HG03575 (cell line): ENCODE data around the gene EPHB1.

Experiments used
- ATAC-seq: cut with Tn5 transposase; IDR thresholded peaks from one replicate; pipeline ENCODE4 v1.9.1; 2021; ENCODE audit not compliant: unreplicated experiment, insufficient number of reproducible peaks, low FRiP score; ENCODE audit errors: extremely low read depth

The EPHB1 gene

DNA sequence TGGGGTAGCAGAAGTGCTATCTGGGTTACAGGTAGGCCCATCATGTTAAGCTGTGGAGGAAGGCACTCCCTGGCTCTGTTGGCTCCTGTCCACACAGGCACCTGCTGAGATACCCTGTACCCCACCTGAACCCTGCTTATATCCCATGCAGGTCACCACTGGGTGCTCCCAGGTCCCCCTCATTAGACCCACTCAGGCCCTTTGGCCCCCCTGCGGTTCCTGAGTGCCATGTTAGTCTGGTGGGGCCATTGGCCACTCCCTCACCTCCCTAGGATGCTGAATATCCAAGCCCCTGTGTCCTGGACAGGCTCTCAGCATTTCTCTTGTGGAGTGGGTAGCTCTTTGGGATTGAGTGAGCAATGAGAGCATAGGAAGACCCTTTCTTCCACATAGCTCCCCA is 128.2 kb downstream of the EPHB1 start:
- no peak for ATAC-seq

DNA sequence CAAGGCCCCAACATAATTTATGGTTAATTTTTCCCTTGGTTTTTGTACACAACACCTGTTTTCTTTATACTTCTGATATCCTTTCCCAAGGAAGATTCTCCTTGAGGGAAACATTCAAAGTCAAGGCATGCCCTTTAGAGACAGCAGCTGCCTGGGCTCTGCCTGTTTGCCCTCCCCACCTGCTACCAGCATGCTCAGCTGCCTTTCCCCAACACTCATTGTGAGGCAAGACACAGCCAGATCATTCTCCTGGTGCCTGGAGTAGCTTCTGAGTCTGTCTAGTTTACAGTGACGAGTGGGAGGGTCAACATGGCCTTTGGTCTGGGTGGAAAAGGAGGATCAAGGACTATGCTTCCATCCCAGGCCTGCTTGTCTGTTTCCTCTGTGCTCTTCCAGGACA is 132.5 kb downstream of the EPHB1 start:
- ATAC-seq = no peak

DNA sequence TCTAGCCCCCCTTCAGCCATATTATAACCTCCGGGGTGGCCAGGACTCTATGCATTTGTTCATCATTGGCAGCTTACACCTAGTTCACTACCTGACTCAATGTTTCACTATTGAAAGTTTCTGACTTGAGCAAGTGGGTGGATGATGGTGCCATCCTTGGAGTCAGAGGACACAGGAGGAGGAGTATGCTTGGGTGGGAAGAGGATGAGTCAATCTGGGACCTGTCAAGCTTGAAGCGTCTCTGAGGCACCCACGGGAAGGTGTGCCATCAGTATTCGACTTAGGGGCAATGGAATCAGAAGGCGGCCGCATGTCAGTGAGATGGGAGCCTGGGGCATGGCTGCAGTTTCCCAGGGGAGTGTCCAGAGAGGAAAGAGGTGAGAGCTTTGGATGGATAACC is 133.3 kb downstream of the EPHB1 start:
- ATAC-seq = no peak

DNA sequence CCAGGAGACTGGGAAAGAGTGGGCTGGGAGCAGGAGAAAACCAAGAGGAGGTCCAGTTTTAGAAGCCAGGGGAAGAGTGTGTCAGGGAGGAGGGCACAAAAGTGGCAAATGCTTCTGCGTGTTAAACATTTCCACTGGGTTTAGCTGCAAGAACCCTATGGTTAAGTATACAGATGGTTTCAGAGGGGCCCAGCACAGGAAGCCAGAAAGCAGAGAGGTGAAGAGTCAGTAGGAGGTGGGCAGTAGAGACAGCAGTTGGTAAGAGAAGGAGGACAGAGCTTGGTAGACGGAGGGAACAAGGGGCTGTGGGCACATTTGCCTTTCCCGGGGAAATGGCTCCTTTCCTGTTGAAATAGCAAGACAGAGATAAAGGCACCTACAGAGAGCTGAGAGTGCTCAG is 133.8 kb downstream of the EPHB1 start:
- ATAC-seq = no peak

DNA sequence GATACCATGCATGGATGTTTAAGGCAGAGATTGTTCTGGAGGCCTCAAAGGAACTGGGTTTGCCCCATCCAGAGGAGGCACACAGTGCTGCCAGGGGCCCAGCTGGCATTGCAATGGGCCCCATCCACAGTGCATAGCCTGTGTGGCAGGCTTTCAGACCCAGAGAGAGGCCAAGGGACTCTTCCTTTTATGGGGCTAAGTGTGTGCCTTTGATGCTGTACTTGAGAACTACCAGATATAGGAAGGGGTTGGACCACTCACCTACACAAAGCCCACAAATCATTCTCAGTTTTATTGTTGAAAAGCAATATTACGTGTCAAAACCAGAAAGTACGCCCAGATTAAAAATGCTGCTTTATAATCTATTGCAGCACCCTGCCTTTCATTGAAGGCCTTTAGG is 134.9 kb downstream of the EPHB1 start:
- no peak for ATAC-seq

DNA sequence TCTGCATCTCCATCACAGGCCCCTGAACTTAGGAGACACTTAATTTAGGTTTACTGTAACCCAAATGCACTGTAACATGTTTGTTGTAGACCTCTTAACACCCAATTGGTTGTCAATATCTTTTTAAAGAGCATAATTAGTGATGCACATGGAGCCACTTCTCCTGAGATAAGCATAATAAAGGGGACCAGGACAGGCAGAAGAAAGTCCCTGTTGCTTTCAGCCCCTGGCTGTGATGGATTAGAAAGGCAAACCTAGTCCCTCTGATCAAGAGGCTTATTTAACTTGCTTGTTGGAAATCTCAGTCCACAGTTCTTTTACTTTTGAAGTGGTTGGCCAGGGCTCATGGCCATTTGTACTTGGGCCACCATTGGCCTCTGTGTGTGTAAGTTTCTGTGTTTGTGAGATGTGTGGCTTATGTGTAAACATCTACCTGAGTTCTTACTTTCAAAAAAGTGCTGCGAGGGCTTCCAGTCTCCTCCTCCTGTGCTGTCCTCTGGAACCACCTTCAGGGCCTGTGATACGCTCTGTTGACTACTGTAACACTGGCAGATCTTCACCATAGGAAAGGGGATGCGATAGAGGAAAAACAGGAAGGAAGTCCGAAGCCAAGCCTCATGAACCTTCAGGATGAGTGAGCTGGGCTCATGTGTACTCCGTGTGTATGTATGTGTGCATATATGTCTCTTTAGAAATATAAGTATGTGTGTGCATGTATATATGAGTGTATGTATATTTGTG is 136.2 kb downstream of the EPHB1 start:
- ATAC-seq = no peak

DNA sequence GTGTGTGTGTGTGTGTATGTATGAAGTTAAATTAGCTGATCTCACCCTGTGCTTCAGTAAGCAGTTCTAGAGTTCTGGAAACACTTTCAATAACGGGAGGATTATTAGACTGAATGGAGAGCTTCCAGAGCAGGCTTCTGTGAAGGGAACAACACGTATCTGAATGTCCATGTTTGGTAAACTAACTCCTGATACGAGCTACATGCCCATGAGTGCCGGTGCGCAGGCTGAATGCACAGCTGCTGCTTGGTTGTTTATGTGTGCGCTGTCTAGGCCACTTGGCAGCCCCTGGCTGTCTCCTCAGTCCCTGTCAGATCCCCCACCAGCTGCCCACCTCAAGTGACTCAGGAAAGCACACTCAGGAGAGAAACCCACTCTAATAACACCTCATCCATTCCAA is 137.0 kb downstream of the EPHB1 start:
- no peak for ATAC-seq

DNA sequence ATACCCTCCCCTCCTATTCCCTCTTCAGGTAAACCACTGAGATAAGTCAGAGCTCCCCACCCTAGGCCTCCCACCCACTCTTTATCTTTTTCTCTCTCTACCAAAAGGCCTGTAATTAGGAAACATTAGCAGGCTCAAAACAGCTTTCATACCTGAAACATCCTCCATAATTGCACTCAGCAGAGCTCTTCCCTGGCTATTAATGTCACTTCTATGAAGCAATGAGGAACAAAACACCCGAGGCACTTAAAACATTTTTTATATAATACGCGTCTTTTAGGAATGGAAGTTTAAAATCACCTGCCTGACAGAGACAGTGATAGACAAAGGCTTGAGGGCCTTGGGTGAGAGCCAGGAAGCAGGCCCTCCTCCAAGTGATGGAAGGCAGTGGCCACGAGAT is 138.9 kb downstream of the EPHB1 start:
- ATAC-seq = no peak

DNA sequence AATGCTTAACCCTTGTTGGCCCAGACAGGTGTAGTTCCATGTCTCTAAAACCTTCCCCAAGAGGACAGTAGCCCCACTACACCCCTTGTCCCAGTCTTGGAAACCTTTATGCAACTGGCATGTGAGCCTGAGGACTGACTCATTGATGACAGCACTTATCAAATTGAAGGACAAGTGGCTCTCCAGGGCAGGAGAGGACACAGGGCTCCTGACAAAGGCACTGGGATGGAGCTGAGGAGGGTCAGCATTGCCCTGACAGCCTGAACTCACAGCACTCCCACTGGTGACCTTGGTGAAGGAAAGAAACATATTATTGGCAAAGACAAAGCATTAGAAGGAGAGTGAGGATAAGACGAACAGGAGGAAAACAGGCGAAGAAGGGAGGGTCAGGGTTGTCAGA is 139.9 kb downstream of the EPHB1 start:
- ATAC-seq = no peak

DNA sequence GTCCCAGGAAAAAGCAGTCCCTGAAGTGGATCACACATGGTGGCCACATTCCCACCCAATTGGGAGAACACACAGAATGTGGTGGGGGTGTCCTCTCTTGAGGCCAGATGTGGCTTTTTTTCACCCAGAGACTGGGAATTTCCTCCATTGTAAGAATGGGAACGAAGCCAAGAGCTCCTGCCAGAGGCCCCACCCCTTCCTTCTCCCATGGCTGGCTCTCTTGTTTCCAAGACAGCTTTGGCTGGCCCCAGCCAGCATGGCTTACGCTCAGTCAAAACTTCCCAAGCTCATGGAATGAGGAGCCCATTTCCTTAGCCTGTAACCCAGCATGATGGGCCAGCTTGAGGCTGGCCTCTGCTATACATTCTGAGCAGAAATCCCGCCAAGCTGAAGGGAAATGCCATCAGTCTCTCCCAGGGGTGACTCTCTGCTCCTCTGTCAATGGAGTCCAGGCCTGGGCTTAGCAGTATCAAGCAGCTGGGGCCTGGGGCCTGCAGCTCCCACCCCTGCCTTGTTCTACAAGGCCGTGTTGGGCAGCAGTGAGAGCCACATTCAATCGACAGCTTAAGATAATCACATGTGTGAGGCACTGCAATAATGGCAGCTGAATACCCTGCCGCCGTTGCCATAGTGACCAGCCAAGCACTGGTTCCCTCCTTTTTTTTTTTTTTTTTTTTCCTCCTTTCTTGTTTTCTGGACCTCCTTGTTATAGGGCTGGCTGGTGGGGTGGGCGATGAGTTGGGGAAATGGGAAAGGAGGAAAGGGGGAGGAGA is 142.4 kb downstream of the EPHB1 start:
- no peak for ATAC-seq

DNA sequence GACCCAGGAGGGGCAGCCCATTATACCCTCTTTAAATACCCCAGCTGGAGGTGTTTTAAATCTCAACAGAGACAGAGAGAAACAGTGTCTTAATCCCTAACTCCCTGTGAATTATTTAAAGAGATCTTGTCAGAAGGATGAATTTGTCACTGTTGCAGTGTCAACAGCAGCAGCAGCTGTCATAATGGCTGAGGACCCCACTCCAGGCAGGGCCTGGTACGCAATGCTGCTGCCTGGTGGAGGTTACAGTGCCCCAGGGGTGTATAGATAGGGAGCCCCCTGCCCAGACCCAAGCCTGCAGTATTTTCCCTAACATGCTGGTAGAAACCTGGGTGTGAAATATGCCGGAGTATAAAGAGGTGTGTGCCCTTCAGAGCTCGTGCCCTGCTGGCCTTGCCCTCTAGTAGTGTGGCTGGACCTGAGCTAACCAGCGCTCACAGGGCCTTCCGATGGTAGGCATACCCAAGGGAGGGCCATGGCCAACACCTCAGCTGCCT is 143.0 kb downstream of the EPHB1 start:
- no peak for ATAC-seq

DNA sequence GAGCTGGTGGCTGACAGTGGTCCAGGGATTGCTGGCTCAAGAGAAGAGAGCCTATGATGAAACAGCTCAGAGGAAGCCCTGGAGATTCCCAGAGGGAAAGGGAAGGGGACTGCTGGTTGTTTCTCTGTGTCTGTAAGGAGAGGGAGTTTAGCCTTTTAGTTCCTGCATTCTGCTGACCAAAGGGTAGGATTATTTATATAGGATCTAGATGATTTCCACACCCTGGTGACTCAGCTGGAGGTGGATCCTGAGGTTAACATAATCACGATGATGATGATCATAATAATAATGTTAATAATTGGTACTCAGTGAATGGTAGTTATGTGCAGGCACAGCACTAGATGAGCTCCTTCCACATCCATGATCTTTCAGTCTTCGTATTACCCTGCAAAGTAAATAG is 144.9 kb downstream of the EPHB1 start:
- ATAC-seq = no peak

DNA sequence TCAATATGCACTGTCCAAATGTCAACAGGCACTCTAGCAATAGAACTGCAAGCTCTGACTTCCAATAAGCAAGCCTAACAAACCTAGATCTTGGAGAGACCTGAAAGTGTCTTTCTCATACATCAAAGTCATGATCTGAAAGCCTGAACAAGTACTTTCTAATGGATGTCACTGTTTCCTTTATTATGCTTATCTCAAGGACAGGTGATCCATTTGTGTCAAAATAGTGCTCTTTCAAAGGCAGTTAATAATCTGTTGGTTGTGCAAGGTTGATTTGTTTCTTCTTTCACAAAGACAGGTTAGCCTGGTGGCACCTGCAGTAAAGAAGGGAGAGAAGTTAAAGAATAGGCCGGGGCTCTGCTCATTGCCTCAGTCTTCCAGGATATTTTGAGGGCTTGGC is 146.8 kb downstream of the EPHB1 start:
- ATAC-seq = no peak

DNA sequence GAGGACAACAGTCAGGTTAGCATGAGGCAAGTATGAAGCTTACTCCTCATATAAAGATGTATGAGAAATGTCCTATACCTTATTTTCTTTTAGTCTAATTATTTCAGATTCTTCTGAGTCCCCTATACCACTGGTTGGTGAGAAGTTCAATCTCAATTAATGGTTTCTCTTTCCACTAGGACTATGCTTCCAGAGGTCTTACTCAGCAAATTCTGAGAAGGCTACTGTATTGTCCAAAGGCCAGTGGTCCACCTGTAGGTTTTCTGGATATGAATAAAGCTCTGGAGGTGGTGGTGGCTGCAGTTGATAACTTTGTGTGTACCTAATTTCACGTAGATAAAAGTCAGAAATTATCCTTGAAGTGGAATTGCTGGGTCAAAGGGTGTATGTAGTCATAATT is 149.4 kb downstream of the EPHB1 start:
- ATAC-seq = no peak

DNA sequence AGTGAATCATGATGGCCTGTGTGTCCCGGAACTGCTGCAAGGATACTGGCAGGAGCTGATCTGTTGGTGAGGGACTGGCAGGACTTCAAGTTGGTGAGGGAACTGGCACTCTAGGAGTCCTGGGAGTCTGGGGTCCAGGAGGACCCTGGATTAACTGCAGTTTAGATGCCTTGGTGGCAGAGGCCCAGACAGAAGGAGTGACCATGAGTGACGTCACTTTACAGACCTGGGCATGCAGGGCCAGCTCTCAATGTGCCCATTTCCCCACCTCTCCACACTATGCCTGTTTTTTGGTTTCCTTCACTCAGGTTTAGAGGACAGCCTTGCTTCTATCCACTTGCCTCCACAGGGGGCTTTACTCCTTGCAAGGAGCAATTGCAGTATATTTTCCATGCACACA is 154.1 kb downstream of the EPHB1 start:
- ATAC-seq = no peak

DNA sequence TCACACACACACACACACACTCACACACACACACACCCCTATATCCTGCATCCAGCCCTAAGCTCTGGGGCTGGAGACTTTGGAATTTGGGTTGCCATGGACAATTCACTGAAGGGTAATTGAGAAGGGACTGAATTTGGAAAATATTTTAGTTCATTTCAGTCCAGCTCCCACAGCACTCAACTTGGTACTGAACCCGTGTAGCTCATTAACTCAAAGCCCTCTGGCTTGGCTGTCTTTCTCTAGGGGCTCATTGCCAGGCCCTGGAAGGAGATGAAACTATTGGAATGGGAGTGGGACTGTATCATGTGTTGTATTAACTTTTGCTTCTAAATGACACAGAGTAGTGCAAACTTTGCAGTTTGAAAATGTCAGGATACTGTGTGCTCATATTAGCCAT is 157.3 kb downstream of the EPHB1 start:
- ATAC-seq = no peak

DNA sequence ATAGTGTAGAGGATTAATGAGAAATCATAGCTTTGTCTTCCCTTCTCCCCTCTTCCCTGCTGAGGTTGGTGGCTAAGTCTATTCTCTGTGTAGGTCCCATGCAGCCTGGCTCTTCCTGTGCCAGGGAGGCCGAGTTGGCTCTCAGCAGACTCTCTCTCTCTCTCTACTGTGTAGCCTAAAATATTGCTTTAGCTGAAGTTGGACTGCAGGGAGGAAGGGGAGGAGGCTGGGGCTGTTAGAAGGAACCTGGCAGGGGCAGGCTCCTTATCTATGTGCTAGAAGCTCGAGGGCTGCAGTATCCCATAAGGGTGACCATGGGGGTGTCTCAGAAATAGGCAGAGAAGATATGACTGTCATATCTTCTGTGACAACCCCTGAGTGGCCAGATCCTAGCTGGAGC is 160.8 kb downstream of the EPHB1 start:
- no peak for ATAC-seq

DNA sequence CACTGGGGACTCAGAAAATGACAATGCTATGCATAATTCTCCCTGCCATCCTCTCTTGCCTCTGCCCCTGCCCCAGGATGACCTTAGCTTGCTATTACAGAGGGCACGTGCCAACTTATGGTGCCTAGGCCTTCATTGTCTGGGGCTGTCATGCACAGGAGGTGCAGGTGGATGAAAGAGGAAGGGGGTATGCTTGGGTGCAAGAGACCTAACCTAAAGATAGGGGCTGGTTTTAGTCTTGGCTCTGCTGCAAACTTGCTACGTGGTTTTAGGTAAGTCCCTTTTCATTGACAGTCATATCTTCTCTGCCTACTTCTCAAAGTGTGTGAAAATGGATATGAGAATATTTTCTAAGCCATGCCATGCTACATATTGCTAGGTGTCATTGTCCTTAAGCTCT is 161.3 kb downstream of the EPHB1 start:
- no peak for ATAC-seq

DNA sequence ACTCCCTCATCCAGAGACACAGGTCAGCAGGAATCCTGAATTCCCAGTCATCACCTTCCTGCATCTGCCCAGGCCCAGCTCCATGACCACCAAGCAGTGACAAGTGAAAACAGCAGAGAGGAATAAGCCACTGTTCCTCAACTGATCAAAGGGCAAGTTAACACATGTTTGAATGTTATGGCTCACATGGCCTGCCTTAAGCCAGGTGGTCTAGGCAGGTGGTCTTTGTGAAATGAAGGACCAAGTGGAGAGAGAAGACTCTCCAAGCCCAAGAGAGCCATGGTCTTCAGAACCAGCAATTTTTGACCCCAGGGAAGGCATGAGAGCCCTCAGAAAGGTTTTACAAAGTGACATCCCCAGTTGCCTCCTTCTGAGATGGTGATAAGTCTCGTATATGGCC is 161.8 kb downstream of the EPHB1 start:
- ATAC-seq = no peak

DNA sequence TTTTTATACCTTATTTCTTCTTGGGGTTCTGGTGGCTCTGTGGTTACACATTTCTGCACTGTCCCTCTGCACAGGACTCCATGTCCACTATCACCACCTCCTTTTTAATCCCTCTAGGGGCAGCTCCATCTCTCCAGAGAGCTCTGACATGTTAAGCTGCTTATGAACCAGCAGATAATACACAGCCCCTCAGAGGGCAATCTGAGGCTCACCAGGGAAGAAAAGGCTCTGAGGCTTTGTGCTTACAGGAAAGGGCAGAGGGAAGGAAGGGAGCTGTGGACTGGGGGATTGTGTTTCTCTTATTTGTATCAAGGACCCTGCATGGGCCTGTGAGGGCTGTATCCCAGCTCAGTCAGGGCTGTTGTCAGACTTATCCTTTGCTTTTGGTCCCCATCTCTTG is 164.5 kb downstream of the EPHB1 start:
- ATAC-seq = no peak

DNA sequence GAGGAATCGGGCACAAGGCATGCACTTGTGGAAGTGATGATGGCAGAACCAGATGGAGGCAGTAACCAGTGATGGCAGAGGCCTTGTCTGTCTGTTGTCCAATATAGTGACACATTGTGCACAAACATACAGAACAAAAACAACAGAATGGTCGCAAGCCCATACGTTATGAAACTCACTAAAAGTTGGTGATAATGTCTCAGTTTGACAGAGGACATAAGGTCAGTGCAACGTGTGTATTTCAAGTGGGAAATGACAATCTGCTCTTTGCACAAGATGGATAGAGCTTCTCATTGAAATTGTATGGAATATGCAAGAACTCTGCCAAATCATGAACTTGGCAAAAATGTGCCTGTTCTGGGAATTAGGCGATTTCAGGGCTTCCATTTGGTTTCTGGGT is 169.2 kb downstream of the EPHB1 start:
- ATAC-seq = no peak
